DMS153 treated with DMSO at 0.1 percent for 48 hours (cell line): Measurements from ENCODE around the gene TTYH1.

ENCODE experiments used
- DNase-seq: peaks from one replicate; lab custom pipeline; 2025; ENCODE audit not compliant: unreplicated experiment; lab: John Stamatoyannopoulos, UW

TTYH1 gene

DNA sequence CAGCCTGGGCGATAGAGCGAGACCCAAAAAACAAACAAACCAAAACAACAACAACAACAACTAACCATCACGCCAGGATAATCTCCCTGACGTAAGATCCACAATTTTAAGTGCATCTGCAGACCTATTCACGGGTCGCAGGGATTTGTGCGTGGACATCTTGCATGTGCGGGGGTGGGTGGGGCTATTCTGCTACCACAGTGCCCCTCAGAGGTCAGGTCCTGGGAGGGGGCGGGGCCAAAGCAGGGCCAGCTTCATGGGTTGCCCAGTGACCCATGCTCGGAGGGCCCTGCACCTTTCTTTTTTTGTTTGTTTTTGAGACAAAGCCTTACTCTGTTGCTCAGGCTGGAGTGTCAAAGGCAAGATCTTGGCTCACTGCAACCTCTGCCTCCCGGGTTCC is 60.4 kb downstream of the TTYH1 start:
- no peak for DNase-seq

DNA sequence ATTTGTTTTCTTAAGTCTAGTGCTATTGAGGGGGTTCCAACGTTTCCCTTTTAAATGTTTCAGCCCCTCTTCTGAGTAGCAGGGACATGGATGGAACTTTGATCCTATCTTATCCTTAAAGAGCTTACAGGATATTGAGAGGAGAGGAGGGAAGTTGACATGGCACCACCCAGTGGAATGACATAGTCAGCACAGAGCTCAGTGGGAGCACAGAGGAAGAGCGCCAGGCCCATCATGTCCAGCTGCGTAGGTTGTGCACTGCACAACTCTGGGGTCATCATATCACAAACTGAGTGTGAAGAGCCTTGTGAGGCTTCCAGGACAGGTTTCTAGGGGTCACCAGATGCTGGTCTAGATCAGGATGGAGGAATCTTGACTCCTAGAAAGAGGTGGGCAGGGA is 62.4 kb downstream of the TTYH1 start:
- no peak for DNase-seq

DNA sequence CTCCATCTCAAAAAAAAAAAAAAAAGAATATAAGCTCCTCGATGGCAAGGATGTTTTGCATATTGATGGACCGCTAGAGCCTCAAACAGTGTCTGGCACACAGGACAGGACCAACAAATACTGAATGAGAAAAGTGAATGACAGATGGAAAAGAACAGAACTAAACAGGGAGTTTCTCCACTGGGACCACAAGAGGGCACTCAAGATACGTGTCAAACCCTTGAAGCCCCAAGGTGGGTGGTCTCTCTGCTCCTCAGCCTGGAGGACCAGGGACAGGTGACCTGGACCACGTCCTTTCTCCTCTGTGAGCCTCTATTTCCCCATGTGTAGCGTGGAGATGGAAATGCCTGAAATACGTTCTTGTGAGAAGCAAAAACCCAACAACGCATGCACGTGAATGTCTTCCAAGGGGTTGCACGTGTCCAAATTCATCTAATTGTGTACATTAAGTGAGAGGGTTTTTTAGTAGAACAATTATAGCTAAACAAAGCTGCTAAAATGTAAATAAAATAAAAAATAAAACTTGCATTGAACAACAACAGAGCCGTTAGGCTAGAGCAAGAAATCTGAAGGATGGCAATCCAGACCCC is 63.5 kb downstream of the TTYH1 start:
- peak; percentile 41 for DNase-seq

DNA sequence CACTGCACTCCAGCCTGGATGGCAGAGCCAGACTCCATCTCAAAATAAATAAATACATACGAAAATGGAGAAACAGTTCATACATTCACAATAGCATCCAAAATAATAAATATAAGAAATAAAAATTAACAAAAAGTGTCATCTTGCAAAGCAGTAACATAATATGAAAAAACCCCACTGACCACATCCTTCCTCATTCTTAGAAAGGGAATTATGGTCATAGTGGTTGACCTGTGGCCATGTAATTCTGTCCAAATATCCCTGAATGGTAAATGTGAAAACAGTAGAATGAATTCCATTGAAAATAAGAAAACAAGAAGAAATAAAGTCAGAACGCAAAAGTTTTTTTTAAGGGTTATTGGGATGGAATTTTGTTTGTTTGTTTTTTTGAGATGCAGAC is 64.8 kb downstream of the TTYH1 start:
- DNase-seq = no peak

DNA sequence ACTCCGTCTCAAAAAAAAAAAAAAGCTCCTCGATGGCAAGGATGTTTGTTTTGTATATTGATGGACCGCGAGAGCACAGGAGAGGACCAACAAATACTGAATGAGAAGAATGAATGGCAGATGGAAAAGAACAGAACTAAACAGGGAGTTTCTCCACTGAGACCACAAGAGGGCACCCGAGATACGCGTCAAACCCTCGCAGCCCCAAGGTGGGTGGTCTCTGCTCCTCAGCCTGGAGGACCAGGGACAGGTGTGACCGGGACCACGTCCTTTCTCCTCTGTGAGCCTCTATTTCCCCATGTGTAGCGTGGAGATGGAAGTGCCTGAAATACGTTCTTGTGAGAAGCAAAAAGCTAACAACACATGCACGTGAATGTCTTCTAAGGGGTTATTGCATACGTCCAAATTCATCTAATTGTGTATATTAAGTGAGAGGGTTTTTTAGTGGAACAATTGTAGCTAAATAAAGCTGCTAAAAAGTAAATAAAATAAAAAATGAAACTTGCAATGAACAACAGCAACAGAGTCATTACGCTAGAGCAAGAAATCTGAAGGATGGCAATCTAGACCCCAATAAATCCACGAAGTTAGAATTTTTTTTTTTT is 66.2 kb downstream of the TTYH1 start:
- peak; percentile 49 for DNase-seq

DNA sequence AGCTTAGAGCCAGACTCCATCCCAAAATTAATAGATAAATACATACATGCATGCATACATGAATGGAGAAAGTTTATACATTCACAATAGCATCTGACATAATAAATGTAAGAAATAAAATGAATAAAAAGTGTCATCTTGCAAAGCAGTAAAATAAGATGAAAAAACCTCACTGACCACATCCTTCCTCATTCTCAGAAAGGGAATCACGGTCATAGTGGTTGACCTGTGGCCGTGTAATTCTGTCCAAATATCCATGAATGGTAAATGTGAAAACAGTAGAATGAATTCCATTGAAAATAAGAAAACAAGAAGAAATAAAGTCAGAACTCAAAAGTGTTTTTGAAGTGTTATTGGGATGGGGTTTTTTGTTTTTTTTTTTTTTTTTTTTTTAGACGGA is 67.6 kb downstream of the TTYH1 start:
- DNase-seq = no peak

DNA sequence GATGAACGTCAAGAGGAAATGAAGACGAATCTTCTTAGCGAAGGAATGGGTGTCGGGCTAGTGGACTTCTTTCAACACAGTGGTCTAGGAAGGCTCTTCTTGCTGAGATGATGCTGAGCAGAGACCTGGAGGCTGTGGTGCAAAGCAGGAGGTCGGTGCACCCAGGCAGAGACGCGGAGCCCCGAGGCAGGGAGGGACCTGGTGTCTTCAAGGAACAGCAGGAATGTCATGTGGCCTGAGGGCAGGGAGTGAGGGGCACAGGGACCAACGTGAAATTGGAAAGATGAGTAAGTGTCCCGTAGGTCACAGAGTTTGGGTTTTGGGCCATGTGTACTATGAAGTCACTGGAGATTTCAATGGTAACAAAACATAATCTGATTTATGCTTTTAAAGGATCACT is 69.2 kb downstream of the TTYH1 start:
- DNase-seq = no peak

DNA sequence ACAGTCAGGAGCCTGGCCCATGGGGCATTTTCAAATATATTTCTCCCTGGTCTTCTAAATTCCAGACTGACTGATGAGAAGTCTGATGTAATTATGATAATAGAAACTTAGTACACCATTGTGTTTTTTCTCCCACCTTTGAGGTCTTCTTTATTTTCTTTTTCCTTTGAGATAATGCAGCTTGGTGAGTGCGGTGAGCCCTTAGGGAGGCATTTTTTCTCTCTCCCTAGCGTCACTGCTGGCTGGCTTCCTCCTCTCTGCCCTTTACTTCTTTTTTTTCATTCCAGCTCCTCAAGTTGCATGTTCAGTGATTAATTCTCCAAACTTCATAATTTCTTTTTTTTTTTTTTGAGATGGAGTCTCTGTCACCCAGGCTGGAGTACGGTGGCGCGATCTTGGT is 70.6 kb downstream of the TTYH1 start:
- no peak for DNase-seq
